Neural cell (in vitro differentiated cells): Measurements from ENCODE around the gene DNAH8. TPM values are rescaled to one million over a fixed set of nuclear protein-coding genes. Genes with fewer than 3 reads are reported as not detected.

Source experiments
- H2AFZ ChIP-seq: fragments of 200-600, 300-800 bp; sonication (generic), shearing (Covaris generic); 2 replicates; pipeline ENCODE4 v1.6.0; 2014; ENCODE audit warnings: low read depth, mild to moderate bottlenecking, antibody characterized with exemption, low read length, moderate library complexity
- H3F3A ChIP-seq: fragments of 200-600 bp; shearing (Covaris generic); 2 replicates; pipeline ENCODE4 v1.6.1; 2016; ENCODE audit warnings: mild to moderate bottlenecking, moderate library complexity, mixed read lengths, antibody characterized with exemption, low read length; ENCODE audit not compliant: insufficient read depth, poor library complexity, severe bottlenecking
- H3K27ac ChIP-seq: fragments of 200-600, 300-800 bp; sonication (generic), shearing (Covaris generic); 2 replicates; pipeline ENCODE4 v1.5.1; 2014; ENCODE audit warnings: mild to moderate bottlenecking, low read length, moderate library complexity
- H3K27me3 ChIP-seq: fragments of 300-800, 200-600 bp; sonication (generic), shearing (Covaris generic); 2 replicates; pipeline ENCODE4 v1.6.0; 2014; ENCODE audit warnings: mild to moderate bottlenecking, low read depth, low read length, moderate library complexity; ENCODE audit not compliant: insufficient read depth
- H3K36me3 ChIP-seq: fragments of 300-800, 200-600 bp; sonication (generic), shearing (Covaris generic); 2 replicates; pipeline ENCODE4 v1.5.1; 2014; ENCODE audit warnings: mild to moderate bottlenecking, antibody characterized with exemption, low read length, moderate library complexity; ENCODE audit not compliant: insufficient read depth
- H3K4me2 ChIP-seq: fragments of 300-800, 200-600 bp; sonication (generic), shearing (Covaris generic); 2 replicates; pipeline ENCODE4 v1.6.0; 2014; ENCODE audit warnings: mild to moderate bottlenecking, low read length
- H3K4me3 ChIP-seq: fragments of 300-800, 200-600 bp; sonication (generic), shearing (Covaris generic); 2 replicates; pipeline ENCODE4 v1.5.1; 2014; ENCODE audit warnings: mild to moderate bottlenecking, low read length, moderate library complexity
- H3K79me2 ChIP-seq: fragments of 200-600 bp; shearing (Covaris generic); replicated peaks from 2 replicates; pipeline ENCODE4 v1.6.0; 2014; ENCODE audit warnings: mild to moderate bottlenecking, low read length, moderate library complexity; ENCODE audit not compliant: insufficient read depth
- H3K9ac ChIP-seq: fragments of 300-800, 200-600 bp; sonication (generic), shearing (Covaris generic); 2 replicates; pipeline ENCODE4 v1.6.1; 2016; ENCODE audit warnings: mild to moderate bottlenecking, low read length, mixed read lengths
- H3K9me2 ChIP-seq: fragments of 200-600 bp; shearing (Covaris generic); 2 replicates; pipeline ENCODE4 v1.6.1; 2016; ENCODE audit warnings: mild to moderate bottlenecking, low read length, mixed read lengths; ENCODE audit not compliant: insufficient read depth
- H3K9me3 ChIP-seq: fragments of 200-600, 300-800 bp; sonication (generic), shearing (Covaris generic); 2 replicates; pipeline ENCODE4 v1.6.1; 2016; ENCODE audit warnings: mild to moderate bottlenecking, mixed run types, low read length, moderate library complexity, mixed read lengths
- H4K20me1 ChIP-seq: fragments of 200-600 bp; shearing (Covaris generic); 2 replicates; pipeline ENCODE4 v1.6.1; 2016; ENCODE audit warnings: mild to moderate bottlenecking, mixed run types; ENCODE audit not compliant: insufficient read depth
- CTCF ChIP-seq: fragments of 450-650 bp; IDR thresholded peaks from 2 replicates; pipeline ENCODE4 v1.5.1; 2014; ENCODE audit warnings: antibody characterized with exemption, mild to moderate bottlenecking, moderate library complexity; ENCODE audit not compliant: poor library complexity, severe bottlenecking
- EP300 ChIP-seq: fragments of 450-650 bp; conservative IDR thresholded peaks from 2 replicates; pipeline ENCODE4 v1.6.1; 2014; ENCODE audit warnings: antibody characterized with exemption, mild to moderate bottlenecking, moderate library complexity; ENCODE audit not compliant: poor library complexity, severe bottlenecking
- EZH2 ChIP-seq: fragments of 200-600, 300-800 bp; shearing (Covaris generic), sonication (generic); IDR thresholded peaks from 2 replicates; pipeline ENCODE4 v1.6.1; 2014; ENCODE audit warnings: antibody characterized with exemption, low read length, borderline replicate concordance, mild to moderate bottlenecking; ENCODE audit not compliant: insufficient read depth, poor library complexity, severe bottlenecking
- MXI1 ChIP-seq: fragments of 450-650 bp; conservative IDR thresholded peaks from 2 replicates; pipeline ENCODE4 v1.6.1; 2014; ENCODE audit warnings: antibody characterized with exemption, mild to moderate bottlenecking; ENCODE audit not compliant: poor library complexity, severe bottlenecking
- POLR2AphosphoS5 ChIP-seq: IDR thresholded peaks from 2 replicates; pipeline ENCODE4 v1.6.1; 2012
- RAD21 ChIP-seq: fragments of 450-650 bp; conservative IDR thresholded peaks from 2 replicates; pipeline ENCODE4 v1.6.1; 2014; ENCODE audit warnings: antibody characterized with exemption, mild to moderate bottlenecking, moderate library complexity
- REST ChIP-seq: IDR thresholded peaks from 2 replicates; pipeline ENCODE4 v1.6.1; 2012; ENCODE audit warnings: borderline replicate concordance
- TAF1 ChIP-seq: IDR thresholded peaks from 2 replicates; pipeline ENCODE4 v1.6.1; 2012; ENCODE audit warnings: low read depth
- polyA plus RNA-seq: library from polyadenylated mRNA; depleted of rRNA; stranded (reverse); fragments of >200 nt; gene quantifications from 2 replicates; pipeline ENCODE4 v1.2.3, GENCODE V29; 2014

DNAH8 gene
- polyA plus RNA-seq, 1 donor from 2014 or later: 0.07 TPM

GRCh38 chr6:38676236-38676973 is 38.7 kb upstream of the DNAH8 start:
- no peaks in the 10 kb centered on the region for H3F3A ChIP-seq
- H3K79me2 ChIP-seq: no peaks in the 10 kb centered on the region
- H3K4me3 ChIP-seq: no peak overlapping the region
- H3K9me2 ChIP-seq: no peaks in the 10 kb centered on the region
- no peak overlapping the region for H2AFZ ChIP-seq
- no peaks in the 10 kb centered on the region for H4K20me1 ChIP-seq
- H3K9ac ChIP-seq: no peak overlapping the region
- H3K27me3 ChIP-seq: no peaks in the 10 kb centered on the region
- H3K36me3 ChIP-seq: no peaks in the 10 kb centered on the region
- H3K9me3 ChIP-seq: no peaks in the 10 kb centered on the region
- TF ChIP-seq MXI1 (no peak), RAD21 (no peak), POLR2AphosphoS5 (no peak), EP300 (no peak), TAF1 (no peak), CTCF (no peak), REST (no peak), EZH2 (no peak)
- H3K4me2 ChIP-seq: no peak overlapping the region
- H3K27ac ChIP-seq: no peak overlapping the region

GRCh38 chr6:38676974-38677544 is 38.1 kb upstream of the DNAH8 start:
- H3K4me2 ChIP-seq: no peak overlapping the region
- no peak overlapping the region for H3K27ac ChIP-seq
- H3K27me3 ChIP-seq: no peaks in the 10 kb centered on the region
- H4K20me1 ChIP-seq: no peaks in the 10 kb centered on the region
- H3K79me2 ChIP-seq: no peaks in the 10 kb centered on the region
- H3K9me3 ChIP-seq: no peaks in the 10 kb centered on the region
- no peak overlapping the region for H3K4me3 ChIP-seq
- no peak overlapping the region for H2AFZ ChIP-seq
- TF ChIP-seq EZH2 (no peak), RAD21 (no peak), CTCF (no peak)
- no peaks in the 10 kb centered on the region for H3F3A ChIP-seq
- H3K36me3 ChIP-seq: no peaks in the 10 kb centered on the region
- no peak overlapping the region for H3K9ac ChIP-seq
- no peaks in the 10 kb centered on the region for H3K9me2 ChIP-seq
